ENCODE measurements around the gene LSP1.
"Not testable (repeated sequence)": the region's sequence is repeated elsewhere in the genome, so short reads cannot be mapped to it uniquely, and the experiment has no call there.

The LSP1 gene

GRCh38 chr11:1875093-1875850, 22.4 kb downstream of the LSP1 start:
- DNase-seq (ENCODE audit: low spot score): no peak

DNA sequence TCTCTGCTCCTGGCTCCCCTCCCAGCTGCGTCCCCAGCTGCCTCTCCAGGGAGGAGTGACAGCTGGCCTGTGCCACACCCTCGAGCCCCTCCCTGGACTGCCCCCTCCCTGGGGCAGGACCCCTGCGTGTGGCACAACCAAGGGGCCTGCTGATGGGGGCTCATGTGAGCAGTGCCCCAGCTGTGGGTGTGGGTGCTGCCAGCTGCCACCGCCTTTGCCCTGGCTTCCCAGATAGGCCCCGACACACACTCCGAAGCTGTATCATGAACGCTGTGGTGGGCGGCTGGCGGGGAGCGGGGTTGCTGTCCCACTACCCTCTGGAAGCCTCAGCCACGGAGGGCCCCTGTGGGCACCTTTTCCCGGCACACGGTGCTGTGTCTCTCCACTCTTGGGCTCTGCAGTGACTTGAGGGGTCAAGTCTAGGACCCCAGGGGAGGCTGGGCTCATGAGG, 23.0 kb downstream of the LSP1 start:
- not testable (repeated sequence) for DNase-seq (ENCODE audit: low spot score)

- DNase-seq (ENCODE audit: low spot score): peak; percentile 15
Observed at GRCh38 chr11:1876361-1877063, 23.6 kb downstream of the LSP1 start.

DNA sequence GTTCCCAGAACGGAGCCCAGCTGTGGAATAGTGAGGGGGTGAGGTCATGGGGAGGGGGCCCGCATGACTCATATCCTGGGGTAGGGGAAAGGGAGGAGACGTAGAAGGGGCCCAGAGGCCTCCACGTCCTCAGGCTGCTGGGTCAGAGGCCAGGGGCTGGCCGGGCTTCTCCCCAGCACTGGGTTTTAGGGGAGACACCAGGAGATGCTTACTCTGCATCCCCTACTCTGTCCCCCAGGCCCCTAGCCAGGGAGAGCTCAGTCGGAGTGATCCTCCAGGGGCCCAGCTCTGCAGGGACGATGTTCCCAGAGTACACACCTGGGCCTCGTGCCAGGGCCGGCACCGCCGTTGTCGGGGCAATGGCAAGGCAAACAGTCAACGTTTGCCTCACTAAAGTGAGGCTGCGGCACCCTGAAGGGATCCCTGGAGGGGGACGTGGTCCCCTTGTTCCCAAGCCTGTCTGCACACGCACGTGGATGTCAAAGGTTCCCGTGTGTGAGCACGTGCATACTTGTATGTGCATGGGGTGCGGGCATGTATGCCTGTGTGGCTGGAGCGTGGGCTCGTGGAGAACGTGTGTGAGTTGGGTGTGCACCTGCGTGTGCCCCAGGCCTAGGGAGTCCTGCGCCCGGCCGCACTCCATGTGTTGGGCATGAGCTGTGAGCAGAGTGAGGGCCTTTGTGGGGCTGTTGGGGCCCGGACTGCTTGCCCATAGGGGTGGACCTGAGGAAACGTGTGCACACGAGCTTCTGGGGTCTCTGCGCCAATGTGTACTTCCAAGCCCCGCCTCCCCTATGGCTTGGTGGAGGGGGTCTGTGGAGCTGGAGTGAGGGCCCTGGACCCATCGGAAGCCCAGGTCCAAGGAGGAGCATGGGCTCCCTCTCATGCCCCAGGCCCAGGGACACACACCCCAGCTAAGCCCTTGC, 24.6 kb downstream of the LSP1 start:
- no peak for DNase-seq (ENCODE audit: low spot score)

GRCh38 chr11:1878137-1879031, 25.5 kb downstream of the LSP1 start:
- DNase-seq (ENCODE audit: low spot score): no peak

DNA sequence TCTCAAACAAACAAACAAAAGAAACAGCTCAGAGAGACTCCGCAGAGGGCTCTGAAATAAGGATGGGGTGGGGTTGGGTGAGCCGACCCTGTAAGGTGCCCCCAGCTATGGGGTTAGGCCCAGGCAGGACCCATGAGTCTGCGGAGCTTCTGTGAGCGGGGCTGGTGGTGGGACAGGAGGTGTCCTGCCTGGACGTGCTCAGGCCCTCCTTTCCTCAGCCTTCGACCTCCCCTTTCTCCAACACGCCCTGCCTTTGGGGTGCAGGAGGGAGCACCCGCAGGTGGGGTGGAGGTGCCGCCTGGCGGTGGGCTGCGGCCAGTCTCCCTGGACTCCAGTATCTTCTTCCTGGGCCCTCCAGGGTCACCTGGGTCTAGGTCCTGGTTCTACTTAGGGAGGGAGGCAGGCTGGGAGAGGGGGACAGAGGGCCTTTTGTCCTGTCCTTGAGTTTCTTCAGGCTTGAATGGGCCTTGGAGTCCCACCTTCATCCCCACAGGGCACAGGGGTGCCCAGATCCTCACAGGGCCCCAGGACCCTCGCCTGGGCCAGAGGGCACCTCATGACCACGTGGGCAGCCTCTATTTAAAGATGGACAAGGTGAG, 26.6 kb downstream of the LSP1 start:
- DNase-seq (ENCODE audit: low spot score): no peak

DNA sequence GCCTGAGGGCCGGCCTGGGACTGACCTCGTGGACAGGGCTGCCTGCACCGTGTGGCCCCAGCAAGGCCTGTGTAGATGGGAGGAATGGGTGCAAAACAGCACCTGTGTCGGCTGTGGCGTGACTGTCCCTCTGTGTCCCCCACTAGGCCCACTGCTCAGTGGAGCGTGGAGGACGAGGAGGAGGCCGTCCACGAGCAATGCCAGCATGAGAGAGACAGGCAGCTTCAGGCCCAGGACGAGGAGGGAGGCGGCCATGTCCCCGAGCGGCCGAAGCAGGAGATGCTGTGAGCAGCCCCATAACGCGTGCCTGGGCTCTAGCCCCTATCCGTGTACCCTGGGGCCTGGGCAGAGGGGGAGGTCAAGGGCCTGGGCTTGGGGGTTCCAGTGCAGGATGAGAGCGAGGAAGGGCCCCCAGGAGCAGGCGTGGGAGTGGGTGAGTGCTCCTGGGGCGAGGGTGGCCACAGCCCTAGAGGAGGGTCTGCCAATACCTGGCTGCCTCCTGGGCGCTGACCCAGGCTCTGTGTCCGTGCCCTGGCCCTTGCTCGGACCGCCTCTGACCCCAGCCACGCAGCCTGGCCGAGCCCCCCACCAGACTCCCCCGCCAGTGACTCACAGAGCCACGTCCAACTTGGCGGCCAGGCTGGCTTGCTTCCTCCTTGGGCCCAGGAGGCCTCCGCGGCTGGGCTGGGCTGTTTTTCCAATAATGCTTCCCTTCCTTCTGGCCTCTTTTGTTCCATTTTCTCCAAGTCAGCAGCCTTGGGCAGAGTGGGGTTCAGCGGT, 27.2 kb downstream of the LSP1 start:
- DNase-seq (ENCODE audit: low spot score): no peak

DNA sequence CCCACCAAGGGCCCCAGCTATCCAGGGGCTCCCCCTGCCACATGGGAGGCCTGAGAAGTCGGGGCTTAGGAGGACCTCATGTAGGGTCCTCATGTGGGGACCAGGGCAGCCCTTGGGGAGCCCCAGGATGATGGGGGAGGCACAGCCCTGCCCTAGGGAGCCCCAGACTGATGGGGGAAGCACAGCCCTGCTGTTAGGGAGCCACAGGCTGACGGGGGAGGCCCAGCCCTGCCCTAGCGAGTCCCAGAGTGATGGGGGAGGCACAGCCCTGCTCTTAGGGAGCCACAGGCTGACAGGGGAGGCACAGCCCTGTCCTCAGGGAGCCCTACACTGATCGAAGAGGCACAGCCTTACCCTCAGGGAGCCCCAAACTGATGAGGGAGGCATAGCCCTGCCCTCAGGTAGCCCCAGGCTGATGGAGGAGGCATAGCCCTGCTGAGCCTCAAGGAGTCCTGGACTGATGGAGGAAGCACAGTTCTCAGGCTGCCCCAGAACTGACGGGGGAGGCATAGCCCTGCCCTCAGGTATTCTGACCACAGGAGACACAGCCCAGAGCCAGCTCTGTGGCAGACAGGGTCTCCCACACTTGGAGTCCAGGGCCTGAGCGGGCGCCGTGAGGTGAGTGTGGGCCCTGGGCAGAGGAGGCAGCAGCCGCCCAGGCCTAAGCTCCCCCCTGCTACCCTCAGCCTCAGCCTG, 28.0 kb downstream of the LSP1 start:
- no peak for DNase-seq (ENCODE audit: low spot score)

DNA sequence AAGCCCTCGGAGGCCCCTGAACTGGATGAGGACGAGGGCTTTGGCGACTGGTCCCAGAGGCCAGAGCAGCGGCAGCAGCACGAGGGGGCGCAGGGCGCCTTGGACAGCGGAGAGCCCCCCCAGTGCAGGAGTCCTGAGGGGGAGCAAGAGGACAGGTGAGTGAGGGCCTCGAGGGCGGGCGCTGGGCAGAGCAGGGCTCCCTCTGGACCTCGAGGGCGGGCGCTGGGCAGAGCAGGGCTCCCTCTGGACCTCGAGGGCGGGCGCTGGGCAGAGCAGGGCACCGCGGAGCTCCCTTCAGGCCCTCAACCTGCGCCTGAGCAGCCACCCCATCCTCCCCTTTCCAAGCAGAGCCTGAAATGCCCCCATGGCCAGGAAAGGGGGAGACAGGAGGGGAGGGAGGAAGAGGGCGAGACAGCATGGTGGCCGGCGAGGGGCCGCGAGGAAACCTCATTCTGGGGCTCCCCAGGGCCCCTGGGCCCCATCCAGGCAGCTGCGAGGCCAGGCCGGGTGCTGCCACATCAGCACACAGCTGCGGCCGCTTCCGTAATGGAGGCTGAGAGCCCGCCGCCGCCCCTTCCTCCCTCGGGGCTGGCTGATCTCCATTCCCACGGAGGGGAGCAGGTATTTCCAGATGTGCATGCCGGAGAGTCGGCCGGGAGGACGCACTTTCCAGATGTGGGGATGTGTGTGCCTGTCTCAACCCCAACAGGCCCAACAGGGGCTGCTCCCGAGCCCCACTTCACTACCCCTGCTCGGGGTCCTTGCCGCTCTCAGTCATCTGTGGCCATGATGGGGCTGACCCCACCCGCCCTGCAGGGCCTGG, 28.8 kb downstream of the LSP1 start:
- no peak for DNase-seq (ENCODE audit: low spot score)

DNA sequence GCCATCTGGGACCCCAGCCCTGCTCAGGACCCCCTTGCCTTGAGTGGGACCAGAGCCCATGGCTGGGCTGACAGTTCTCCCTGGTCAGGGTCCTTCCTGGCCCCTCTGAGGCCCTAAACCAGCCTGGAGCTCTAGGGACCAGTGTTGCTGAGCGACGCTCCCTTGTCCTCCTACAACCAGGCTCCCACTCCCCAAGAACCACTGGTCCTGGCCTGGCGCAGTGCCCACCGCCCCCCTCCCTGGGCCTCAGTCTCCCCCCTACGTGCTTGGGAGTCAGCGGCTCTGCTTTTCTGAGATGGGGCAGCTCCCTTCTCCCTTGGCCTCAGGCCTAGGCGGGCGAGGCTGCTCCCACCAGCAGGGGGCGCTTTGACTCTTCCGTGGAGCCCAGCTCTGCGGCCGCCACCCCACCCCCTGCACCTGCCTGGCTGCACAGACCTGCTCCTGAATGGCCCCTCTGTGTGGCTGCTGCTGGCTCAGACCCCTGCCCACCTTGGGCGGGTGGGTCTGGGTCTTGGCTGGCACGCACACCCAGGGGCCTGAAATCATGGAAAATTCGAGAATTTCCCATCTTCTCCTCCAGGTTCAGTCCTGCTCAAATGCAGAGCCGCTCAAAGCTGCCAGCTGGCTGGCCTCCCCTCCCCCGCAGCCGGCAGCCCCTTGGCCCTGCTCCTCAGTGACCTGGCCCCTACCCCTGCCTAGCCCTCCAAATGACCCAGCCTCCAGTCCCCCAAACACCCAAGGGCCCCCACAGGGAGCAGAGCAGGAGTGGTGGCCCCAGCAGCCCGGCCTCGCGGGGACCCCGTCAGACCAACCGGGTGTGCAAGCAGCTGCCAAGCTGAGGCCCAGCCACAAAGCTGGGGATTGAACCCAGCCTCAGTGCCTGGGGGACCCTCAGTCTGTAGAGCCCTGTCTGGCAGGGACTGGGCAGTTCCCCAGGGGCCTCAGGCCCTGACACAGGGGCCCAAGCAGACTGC, 29.7 kb downstream of the LSP1 start:
- DNase-seq (ENCODE audit: low spot score): peak; percentile 52

- DNase-seq (ENCODE audit: low spot score): no peak
Observed at GRCh38 chr11:1883346-1884302, 30.7 kb downstream of the LSP1 start.

DNA sequence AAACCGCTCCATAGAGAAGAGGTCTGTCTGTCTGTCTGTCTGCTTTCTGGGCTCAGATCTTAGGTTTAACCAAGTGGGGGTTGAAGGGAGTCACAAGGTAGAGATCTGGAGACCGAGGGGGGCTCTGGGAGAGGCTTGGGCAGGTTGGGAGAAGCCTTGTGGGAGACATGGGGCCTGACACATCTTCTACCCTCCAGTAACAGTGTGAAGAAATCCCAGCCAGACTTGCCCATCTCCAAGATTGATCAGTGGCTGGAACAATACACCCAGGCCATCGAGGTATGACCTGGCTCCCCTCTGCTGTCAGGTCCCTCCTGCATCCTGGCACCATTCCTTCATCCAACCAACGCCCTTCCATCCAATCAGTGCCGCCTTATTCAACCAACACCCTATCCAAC, 31.4 kb downstream of the LSP1 start:
- DNase-seq (ENCODE audit: low spot score): no peak

- not testable (repeated sequence) for DNase-seq (ENCODE audit: low spot score)
Observed at GRCh38 chr11:1886551-1886950, 33.7 kb downstream of the LSP1 start.

DNA sequence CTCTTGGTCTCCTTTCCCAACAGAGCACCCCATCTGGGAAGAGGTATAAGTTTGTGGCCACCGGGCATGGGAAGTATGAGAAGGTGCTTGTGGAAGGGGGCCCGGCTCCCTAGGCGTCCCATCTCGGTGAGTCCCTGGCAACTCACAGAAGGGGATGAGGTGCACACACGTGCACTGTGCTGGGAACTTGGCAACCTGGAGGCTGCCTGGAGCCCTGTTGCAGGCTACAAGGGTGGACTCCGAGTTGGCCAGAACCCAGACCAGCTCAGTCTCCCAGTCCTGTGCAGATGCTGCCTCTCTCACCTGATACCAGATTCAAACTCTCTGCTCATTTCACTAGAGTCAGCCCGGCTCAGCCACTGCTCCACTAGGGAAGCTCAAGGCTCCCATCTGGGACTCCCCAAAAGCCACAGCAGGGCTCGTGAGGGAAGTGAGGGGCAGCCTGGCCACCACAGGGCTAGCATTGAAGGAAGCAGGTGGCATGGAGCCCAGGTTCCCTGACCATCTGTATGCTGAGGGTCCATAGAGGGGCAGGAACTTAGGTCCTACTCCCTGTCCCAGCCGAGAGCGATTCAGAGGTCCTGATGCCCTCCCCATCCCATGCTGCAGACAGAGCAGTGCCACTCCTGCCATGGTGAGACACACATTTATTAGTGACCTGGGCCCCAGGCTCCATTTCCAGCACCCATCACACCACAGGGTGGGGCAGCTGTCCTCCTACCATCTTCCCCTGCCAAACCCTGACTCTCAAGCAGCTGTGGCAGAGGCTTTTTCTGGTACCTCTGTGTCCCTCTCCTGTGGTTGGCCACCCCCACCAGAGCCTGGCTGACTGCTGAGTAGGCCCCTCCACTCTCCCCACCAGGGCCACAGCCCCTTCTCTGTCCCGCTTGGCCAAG, 34.8 kb downstream of the LSP1 start:
- no peak for DNase-seq (ENCODE audit: low spot score)

DNA sequence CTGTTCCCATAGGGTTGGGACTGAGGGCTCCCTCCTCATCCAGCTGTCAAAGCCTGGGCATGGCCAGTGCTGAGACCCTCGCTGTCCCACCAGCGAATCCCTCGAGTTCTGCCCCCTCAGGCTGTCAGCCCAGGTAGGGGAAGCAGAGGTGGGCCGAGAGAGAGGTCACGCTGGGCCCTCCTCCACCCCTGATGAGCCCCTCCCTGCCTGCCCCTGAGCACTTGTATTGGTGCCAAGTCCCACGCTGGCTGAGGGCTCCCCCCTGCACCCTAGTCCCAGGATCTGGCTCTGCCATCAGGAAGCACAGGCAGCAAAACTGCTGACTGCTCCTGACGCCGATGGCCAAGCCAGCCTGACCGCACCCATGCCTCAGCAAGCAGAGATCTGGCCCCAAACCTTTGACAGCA, 35.5 kb downstream of the LSP1 start:
- DNase-seq (ENCODE audit: low spot score): no peak
